IMR-90 (cell line): ENCODE data around the gene SDK1.

Experiments
- CEBPB ChIP-seq: IDR thresholded peaks from 2 replicates; pipeline ENCODE4 v1.6.1; 2012; ENCODE audit warnings: low read depth, low read length, improper control_type of control experiment
- CTCF ChIP-seq: conservative IDR thresholded peaks from 2 replicates; pipeline ENCODE4 v1.5.1; 2012; ENCODE audit warnings: mild to moderate bottlenecking, low read depth, low read length, improper control_type of control experiment
- ELK1 ChIP-seq: fragments of 150-350 bp; IDR thresholded peaks from 2 replicates; pipeline ENCODE4 v1.6.1; 2016; ENCODE audit warnings: low read depth, mild to moderate bottlenecking, low read length, moderate library complexity, borderline replicate concordance
- FOS ChIP-seq: fragments of 150-350 bp; IDR thresholded peaks from 2 replicates; pipeline ENCODE4 v1.6.1; 2016; ENCODE audit warnings: low read depth, low read length
- MAZ ChIP-seq: IDR thresholded peaks from 2 replicates; pipeline ENCODE4 v1.6.1; 2012; ENCODE audit warnings: low read depth, mild to moderate bottlenecking, low read length, improper control_type of control experiment, moderate library complexity, borderline replicate concordance
- MXI1 ChIP-seq: IDR thresholded peaks from 2 replicates; pipeline ENCODE4 v1.6.1; 2012; ENCODE audit warnings: low read depth, mild to moderate bottlenecking, low read length, moderate library complexity, borderline replicate concordance
- POLR2A ChIP-seq: IDR thresholded peaks from 2 replicates; pipeline ENCODE4 v1.6.1; 2012; ENCODE audit warnings: mild to moderate bottlenecking, low read depth, low read length
- RAD21 ChIP-seq: IDR thresholded peaks from 2 replicates; pipeline ENCODE4 v1.6.1; 2012; ENCODE audit warnings: low read length, improper control_type of control experiment
- RCOR1 ChIP-seq: IDR thresholded peaks from 2 replicates; pipeline ENCODE4 v1.6.1; 2012; ENCODE audit warnings: mild to moderate bottlenecking, low read length, improper control_type of control experiment; ENCODE audit not compliant: insufficient replicate concordance
- RFX5 ChIP-seq: IDR thresholded peaks from 2 replicates; pipeline ENCODE4 v1.8.0; 2012; ENCODE audit warnings: low read depth, mild to moderate bottlenecking, low read length, moderate library complexity
- USF2 ChIP-seq: fragments of 150-350 bp; IDR thresholded peaks from 2 replicates; pipeline ENCODE4 v1.6.1; 2017; ENCODE audit warnings: mild to moderate bottlenecking, antibody characterized with exemption, low read length, low read depth

- TF ChIP-seq CTCF (no peak), POLR2A (no peak), RAD21 (no peak), RFX5 (no peak), MAZ (no peak), ELK1 (no peak), MXI1 (no peak), FOS (no peak), RCOR1 (no peak), CEBPB (no peak), USF2 (no peak)
Measured at GRCh38 chr7:3437467-3437866, 136.4 kb downstream of the SDK1 start.
